HG03025 (cell line): ENCODE data around the gene CDK18.

ENCODE experiments used
- ATAC-seq: cut with Tn5 transposase; IDR thresholded peaks from one replicate; pipeline ENCODE4 v1.9.1; 2021; ENCODE audit warnings: mild to moderate bottlenecking, moderate library complexity; ENCODE audit not compliant: unreplicated experiment, low FRiP score

CDK18 gene

GRCh38 chr1:205502111-205502810, 2.2 kb upstream of the CDK18 start:
- ATAC-seq: no peak

GRCh38 chr1:205502992-205503391, 1.5 kb upstream of the CDK18 start:
- no peak for ATAC-seq

DNA sequence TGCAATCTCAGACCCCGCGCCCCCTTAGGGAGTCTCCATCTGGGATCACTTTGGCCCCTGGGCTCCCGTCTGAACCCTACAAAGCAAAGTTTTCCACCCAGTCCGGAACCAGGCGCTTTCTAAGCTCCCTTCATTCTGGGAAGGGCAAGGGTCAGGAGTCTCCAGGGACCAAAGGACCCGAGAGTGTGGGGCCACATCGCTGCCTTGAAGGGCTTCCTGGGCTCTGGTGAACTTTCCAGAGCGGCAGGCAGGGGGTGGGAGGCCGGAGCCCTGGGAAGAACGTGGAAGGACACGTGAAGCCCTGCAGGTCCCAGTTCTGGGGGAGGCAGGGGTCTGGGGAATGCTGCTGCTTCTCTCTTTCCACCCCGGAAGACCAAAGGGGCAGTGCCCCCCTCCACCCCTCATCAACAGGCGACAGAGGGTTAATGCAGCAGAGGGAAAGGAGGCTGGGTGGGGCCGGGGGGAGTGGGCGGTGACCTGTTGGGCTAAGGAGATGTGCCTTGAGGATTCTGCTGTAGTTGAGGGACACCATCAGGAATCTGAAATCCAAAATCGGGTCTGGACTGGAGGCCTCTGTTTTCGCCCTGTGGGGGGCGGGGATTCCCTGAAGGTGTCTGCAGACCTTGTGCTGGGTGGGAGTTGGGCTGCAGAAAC, 734 bp downstream of the CDK18 start:
- ATAC-seq: no peak

GRCh38 chr1:205505791-205506190, 1.3 kb downstream of the CDK18 start:
- no peak for ATAC-seq

GRCh38 chr1:205506409-205507200, 2.1 kb downstream of the CDK18 start:
- no peak for ATAC-seq

- ATAC-seq: no peak
Observed at GRCh38 chr1:205508227-205508714, 3.8 kb downstream of the CDK18 start.

DNA sequence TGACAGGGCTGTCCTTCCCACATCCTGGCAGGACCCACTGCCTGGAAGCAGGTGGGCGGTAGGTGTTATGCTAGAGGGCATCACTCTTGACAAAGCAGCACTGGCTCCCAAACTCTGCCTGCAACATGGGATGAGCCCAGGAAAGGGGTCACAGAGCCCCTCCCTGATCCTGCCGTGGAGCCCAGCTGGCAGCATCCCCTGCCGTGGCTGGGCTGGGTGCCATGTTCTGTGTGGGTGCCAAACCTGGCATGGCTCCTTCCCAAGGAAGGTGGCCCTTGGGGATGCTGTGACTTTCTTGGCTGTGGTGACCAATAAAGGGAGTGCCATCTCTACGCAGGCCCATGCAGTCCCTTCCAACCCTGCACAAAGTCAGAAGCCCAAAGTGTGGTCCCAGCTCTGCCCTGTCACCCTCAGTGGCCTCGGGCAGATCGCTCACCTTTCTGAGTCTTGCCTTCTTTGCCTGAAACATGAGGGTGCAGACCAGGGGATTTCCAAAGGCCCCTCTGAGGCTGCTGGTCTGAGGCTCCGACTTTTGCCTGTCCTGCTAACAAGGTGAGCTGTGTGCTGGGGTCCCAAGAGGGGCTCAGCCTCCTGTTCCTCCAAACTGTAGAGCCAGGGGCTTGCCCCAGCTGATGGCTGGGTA, 6.0 kb downstream of the CDK18 start:
- ATAC-seq: no peak

- ATAC-seq: no peak
Observed at GRCh38 chr1:205510951-205511330, 6.5 kb downstream of the CDK18 start.

GRCh38 chr1:205512059-205513045, 7.9 kb downstream of the CDK18 start:
- no peak for ATAC-seq

- no peak for ATAC-seq
Observed at GRCh38 chr1:205513774-205514173, 9.3 kb downstream of the CDK18 start.

DNA sequence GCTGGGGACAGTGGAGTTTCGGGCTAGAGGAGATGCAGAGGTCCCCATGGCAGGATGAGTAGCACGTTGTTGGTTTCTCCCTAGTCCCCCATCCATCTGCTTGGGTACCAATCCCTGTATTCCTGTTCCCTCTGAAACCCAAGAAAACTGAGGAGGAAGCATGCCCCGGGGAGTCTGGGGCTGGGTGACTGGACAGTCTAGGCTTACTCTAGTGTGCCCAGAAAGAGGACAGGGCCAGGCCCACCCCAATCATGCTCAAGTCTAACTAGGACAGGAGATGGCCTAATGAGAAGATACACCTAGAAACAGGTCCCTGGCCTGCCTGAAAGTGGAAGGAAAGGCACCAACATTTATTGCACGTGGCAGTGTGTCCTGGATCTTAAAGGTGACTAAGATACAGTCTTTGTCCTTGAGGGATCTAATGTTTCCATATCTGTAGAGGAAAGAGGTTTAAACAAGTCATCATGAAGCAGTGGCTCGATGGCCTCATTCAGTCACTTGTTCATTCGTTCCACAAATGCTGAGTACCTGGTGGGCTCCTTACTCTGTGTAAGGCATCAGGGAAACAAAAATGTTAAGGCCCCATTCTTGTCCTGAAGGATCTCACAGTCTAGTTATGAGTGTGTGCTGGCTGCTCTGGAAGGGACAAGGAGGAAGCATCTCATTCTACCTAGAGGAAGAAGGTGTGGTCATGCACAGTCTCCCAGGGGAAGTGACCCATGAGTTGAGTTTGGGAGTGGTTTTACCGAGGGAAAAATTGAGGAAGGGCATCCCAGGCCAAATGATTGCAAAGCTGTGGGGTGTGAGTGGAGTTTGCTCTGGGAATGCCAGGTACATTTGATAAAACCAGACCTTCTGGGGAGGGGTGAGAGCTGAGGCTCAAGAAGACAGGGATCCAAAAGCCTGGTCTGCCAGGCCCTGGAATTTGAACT, 10.0 kb downstream of the CDK18 start:
- ATAC-seq: no peak

GRCh38 chr1:205515781-205516253, 11.3 kb downstream of the CDK18 start:
- no peak for ATAC-seq

GRCh38 chr1:205516362-205516761, 11.9 kb downstream of the CDK18 start:
- ATAC-seq: no peak

GRCh38 chr1:205517288-205517687, 12.8 kb downstream of the CDK18 start:
- ATAC-seq: no peak

GRCh38 chr1:205517763-205518162, 13.3 kb downstream of the CDK18 start:
- no peak for ATAC-seq

- ATAC-seq: no peak
Observed at GRCh38 chr1:205518661-205519540, 14.4 kb downstream of the CDK18 start.

DNA sequence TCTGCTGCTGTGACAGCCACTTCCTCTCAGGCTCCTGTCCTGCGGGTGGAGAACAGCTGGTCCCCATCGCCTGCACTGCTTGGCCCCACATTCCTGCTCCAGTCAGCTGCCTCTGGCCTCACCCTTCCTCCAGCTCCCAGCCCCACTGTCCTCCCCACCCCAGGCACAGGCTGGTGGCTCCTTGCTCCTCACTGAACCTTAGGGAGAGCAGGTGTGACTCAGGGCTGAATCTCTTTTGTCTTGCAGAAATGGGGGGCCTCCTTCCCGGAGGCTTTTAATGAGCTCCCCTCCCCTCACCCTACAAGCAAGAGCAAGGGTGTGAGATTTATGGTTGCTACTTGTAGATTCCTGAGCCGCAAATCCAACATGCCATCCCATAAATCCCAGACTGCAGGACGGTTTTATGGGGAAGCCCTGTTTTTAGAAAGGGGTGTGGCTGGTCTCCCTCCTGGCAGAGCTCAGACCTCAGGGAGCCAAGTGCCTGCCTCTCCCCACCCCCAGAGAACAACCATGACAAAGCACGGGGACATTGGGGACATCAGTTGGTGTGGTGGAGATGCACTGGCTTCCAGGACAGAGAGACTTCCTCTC, 15.2 kb downstream of the CDK18 start:
- no peak for ATAC-seq
